GM12878 (cell line): ENCODE measurements around the gene PIERCE2. TPM values are rescaled to one million over a fixed set of nuclear protein-coding genes. Genes with fewer than 3 reads are reported as not detected.

Experiments
- ATAC-seq: fragments of 200-7000 bp; cut with Tn5 transposase; 3 replicates; pipeline ENCODE4 v1.9.1; 2020; ENCODE audit warnings: mild to moderate bottlenecking, moderate library complexity
- BruUV-seq: library from RNA; stranded (reverse); fragments of 400-500 nt; replicated peaks from 2 replicates; lab custom pipeline; 2021; lab: Mats Ljungman, UMichigan
- CTCF ChIA-PET: fragments of 300-600 bp; sonication (Branson Sonifier 250); formaldehyde crosslinking; extraction: SDS; loops from one replicate; lab custom pipeline; 2021; ENCODE audit warnings: inconsistent platforms; lab: Yijun Ruan, JAX
- POLR2A ChIA-PET: fragments of 350-600 bp; formaldehyde crosslinking; extraction: SDS; loops from one replicate; lab custom pipeline; 2021; ENCODE audit warnings: inconsistent platforms; lab: Charles Lee
- RAD21 ChIA-PET: fragments of 300-600 bp; sonication (Branson Sonifier 250); formaldehyde crosslinking; loops from one replicate; lab custom pipeline; 2023; ENCODE audit warnings: antibody characterized with exemption; ENCODE audit not compliant: unreplicated experiment; lab: Charles Lee
- SMC1A ChIA-PET: fragments of 300-600 bp; sonication (Branson Sonifier 250); formaldehyde crosslinking; loops from one replicate; lab custom pipeline; 2023; ENCODE audit not compliant: unreplicated experiment, uncharacterized antibody; lab: Charles Lee
- DNase-seq: peaks from one replicate; pipeline ENCODE4 v3.0.0-alpha.2; 2011; ENCODE audit warnings: low read depth, low spot score
- FAIRE-seq: peaks from 3 replicates; lab custom pipeline; 2011; peaks lifted over from hg19 to GRCh38; lab: Jason Lieb, UNC
- H2AFZ ChIP-seq: 2 replicates; pipeline ENCODE4 v1.6.0; 2011; ENCODE audit warnings: low read depth, low read length, control low read depth; ENCODE audit not compliant: control insufficient read depth
- H3K27ac ChIP-seq: 2 replicates; pipeline ENCODE4 v1.5.1; 2011; ENCODE audit warnings: control low read depth; ENCODE audit not compliant: control insufficient read depth, insufficient read depth
- H3K27me3 ChIP-seq, 2 experiments: replicated peaks in 1 of 2; 2 replicates each; pipeline versions ENCODE4 v1.6.0 to v1.6.1; 2011; ENCODE audit warnings: low read length in 1 of 2; ENCODE audit not compliant: control insufficient read depth in 2 of 2, insufficient read depth in 2 of 2
- H3K36me3 ChIP-seq, 2 experiments: 2 replicates each; pipeline ENCODE4 v1.5.1; 2011; ENCODE audit warnings: low read length in 1 of 2; ENCODE audit not compliant: control insufficient read depth in 2 of 2, insufficient read depth in 2 of 2
- H3K4me1 ChIP-seq: 2 replicates; pipeline ENCODE4 v1.6.1; 2011; ENCODE audit warnings: mild to moderate bottlenecking, low read length, moderate library complexity, mixed read lengths; ENCODE audit not compliant: control insufficient read depth, insufficient read depth
- H3K4me2 ChIP-seq: 2 replicates; pipeline ENCODE4 v1.6.0; 2011; ENCODE audit warnings: control low read depth; ENCODE audit not compliant: control insufficient read depth, insufficient read depth
- H3K4me3 ChIP-seq: fragments of 200-600 bp; sonication (generic); 2 replicates; pipeline ENCODE4 v1.5.1; 2016
- H3K79me2 ChIP-seq: 2 replicates; pipeline ENCODE4 v1.6.0; 2011; ENCODE audit warnings: low read length; ENCODE audit not compliant: control insufficient read depth, insufficient read depth
- H3K9ac ChIP-seq: 2 replicates; pipeline ENCODE4 v1.8.0; 2011; ENCODE audit warnings: low read length, control low read depth, mixed read lengths; ENCODE audit not compliant: control insufficient read depth, insufficient read depth
- H3K9me3 ChIP-seq: replicated peaks from 3 replicates; pipeline ENCODE4 v1.5.1; 2011; ENCODE audit warnings: mild to moderate bottlenecking, low read length; ENCODE audit not compliant: control insufficient read depth, insufficient read depth
- H4K20me1 ChIP-seq: 2 replicates; pipeline ENCODE4 v1.6.0; 2011; ENCODE audit not compliant: control insufficient read depth, insufficient read depth
- CHD2 ChIP-seq: IDR thresholded peaks from 2 replicates; pipeline ENCODE4 v1.6.1; 2011; ENCODE audit warnings: low read depth, low read length, improper control_type of control experiment, borderline replicate concordance
- HDAC2 ChIP-seq: fragments of 200-600 bp; sonication (generic); IDR thresholded peaks from 2 replicates; pipeline ENCODE4 v1.6.1; 2017
- MAX ChIP-seq: IDR thresholded peaks from 2 replicates; pipeline ENCODE4 v1.6.1; 2012; ENCODE audit warnings: low read depth, low read length, improper control_type of control experiment
- NFIC ChIP-seq: IDR thresholded peaks from 2 replicates; pipeline ENCODE4 v1.6.1; 2012; ENCODE audit warnings: low read depth, mild to moderate bottlenecking, inconsistent platforms, low read length, moderate library complexity
- SUZ12 ChIP-seq: fragments of 200-600 bp; sonication (generic); IDR thresholded peaks from one replicate; pipeline ENCODE4 v1.6.1; 2018; ENCODE audit warnings: antibody characterized with exemption, mild to moderate bottlenecking; ENCODE audit not compliant: unreplicated experiment
- ZNF207 ChIP-seq: fragments of 450-650 bp; IDR thresholded peaks from 2 replicates; pipeline ENCODE4 v1.6.1; 2014; ENCODE audit warnings: antibody characterized with exemption, mild to moderate bottlenecking, borderline replicate concordance
- WGBS: methylation state at CpG from one replicate; pipeline ENCODE4 v1.1.6; 2016; ENCODE audit warnings: low lambda C conversion rate; ENCODE audit not compliant: insufficient replicate concordance, insufficient coverage; ENCODE audit errors: missing lambda C conversion rate; 5-methylcytosine and 5-hydroxymethylcytosine counted together
- in situ Hi-C: fragments of 300-500 bp; cut with MboI; formaldehyde crosslinking; loops from 9 replicates; pipeline ENCODE4 v1.14.3; 2018; ENCODE audit warnings: mixed read lengths
- intact Hi-C: fragments of 100-400 bp; cut with micrococcal nuclease; formaldehyde crosslinking; loops from one replicate; pipeline ENCODE4 v1.14.2; 2022; ENCODE audit not compliant: unreplicated experiment
- microRNA counts: library from miRNA; unstranded; fragments of <30 nt; microRNA quantifications from one replicate; lab custom pipeline; 2016
- microRNA-seq: library from miRNA; unstranded; fragments of <30 nt; microRNA quantifications from one replicate; pipeline ENCODE4, GENCODE V29; 2018
- polyA plus RNA-seq, 11 experiments: library from polyadenylated mRNA; depleted of rRNA in 4 of 11; unstranded in 6 of 11; stranded (reverse) in 5 of 11; fragments of >200 nt; fragmentation: Nextera tagmentation in 4 of 11; fragmentation: Illumina TruSeq in 1 of 11; extraction: Ambion mirVana in 4 of 11; extraction: Trizol in 1 of 11; gene quantifications; 1 replicate in 1 of 11; 2 replicates in 10 of 11; pipeline versions ENCODE4 v1.2.1 to v1.2.3, GENCODE V29; 2011 to 2016; ENCODE audit warnings: inconsistent platforms in 2 of 11, missing spikeins in 2 of 11, low read depth in 1 of 11
- total RNA-seq, 4 experiments: library from RNA; depleted of rRNA in 3 of 4; stranded (reverse); fragments of >200 nt in 3 of 4; fragmentation: Illumina TruSeq in 1 of 4; extraction: Trizol in 1 of 4; gene quantifications; 2 replicates each; pipeline versions ENCODE4 v1.2.1 to v1.2.3, GENCODE V29; 2013 to 2021

The PIERCE2 gene
- total and polyA plus RNA-seq, 10 of the 15 experiments (the other 5 are each of a cell fraction or from before 2014, with no cell fraction given), result 0.33 to 1.4 (median 0.89) TPM; not detected in 1

- TF ChIP-seq MAX (no peak), HDAC2 (no peak), ZNF207 (no peak)
Observed at GRCh38 chr15:55461447-55461846, 53.2 kb downstream of the PIERCE2 start (continued).

- intact Hi-C loops, result no loop called here
- 5% methylated on average over 2 of the region's 2 CpGs for WGBS
- SMC1A ChIA-PET, result no interaction called here
Observed at GRCh38 chr15:55468321-55468720, 60.0 kb downstream of the PIERCE2 start.

More at GRCh38 chr15:55468321-55468720, 60.0 kb downstream of the PIERCE2 start:
- ChIA-PET CTCF (no interaction called here), POLR2A (no interaction called here), RAD21 (no interaction called here)
- no peaks in the 10 kb centered on the region for H3K9me3 ChIP-seq
- no peak for TF ChIP-seq NFIC
- no peak for TF ChIP-seq SUZ12
- no peak for TF ChIP-seq CHD2
- no peaks in the 10 kb centered on the region for H4K20me1 ChIP-seq
- BruUV-seq, result no TSS peak
- no peaks in the 10 kb centered on the region for H3K79me2 ChIP-seq
- H3K4me1 ChIP-seq, result no peaks in the 10 kb centered on the region
- DNase-seq (no peak), ATAC-seq (no peak), FAIRE-seq (no peak)
- no peak overlapping the region for H3K4me3 ChIP-seq
- H3K36me3 ChIP-seq, result no peaks in the 10 kb centered on the region
- H2AFZ ChIP-seq, result no peak overlapping the region
- H3K27ac ChIP-seq, result no peak overlapping the region
- in situ Hi-C loops, result no loop called here
- no peaks in the 10 kb centered on the region for H3K27me3 ChIP-seq
- no peak overlapping the region for H3K4me2 ChIP-seq
- H3K9ac ChIP-seq, result no peak overlapping the region

MicroRNAs within 50 kb of the gene (microRNA counts, 767-probe panel; counts per million panel counts)
- 784 counts per million, percentile 18 among the panel's probes with 10 or more counts for microRNA hsa-miR-628-3p (lab: Ali Mortazavi, UCI)
- 55.3 counts per million for microRNA hsa-miR-628-5p (lab: Ali Mortazavi, UCI)

Small RNAs within 50 kb of the gene (microRNA-seq; reads per million reads assigned to microRNA genes)
- gene MIR628, result 71.0 reads per million, percentile 71 among the genes with 10 or more reads in this experiment

Other genes with a start within 250 kb of the PIERCE2 start
- 94.9 and 127 TPM in 2 replicates for gene RSL24D1, start 211.6 kb upstream of the PIERCE2 start, total RNA-seq (2014; rRNA removed)
- gene RSL24D1, start 211.6 kb upstream of the PIERCE2 start, total RNA-seq (2014; rRNA removed; fragmentation: Illumina TruSeq; extraction: Trizol), result 133 and 134 TPM in 2 replicates
- gene RSL24D1, start 211.6 kb upstream of the PIERCE2 start, total RNA-seq (2021), result 97.4 and 101 TPM in 2 replicates
- gene RSL24D1, start 211.6 kb upstream of the PIERCE2 start, polyA plus RNA-seq (2011; rRNA removed), result 146 and 264 TPM in 2 replicates
- 107 and 131 TPM in 2 replicates for gene RSL24D1, start 211.6 kb upstream of the PIERCE2 start, polyA plus RNA-seq (2014; fragmentation: Illumina TruSeq; extraction: Trizol)
- gene RSL24D1, start 211.6 kb upstream of the PIERCE2 start, polyA plus RNA-seq (2014; fragmentation: Nextera tagmentation; extraction: Ambion mirVana), result 100 to 1,000 TPM; 198 to 249 TPM
- gene RSL24D1, start 211.6 kb upstream of the PIERCE2 start, polyA plus RNA-seq (2014; rRNA removed), result 81.4 and 95.0 TPM in 2 replicates
- gene RSL24D1, start 211.6 kb upstream of the PIERCE2 start, polyA plus RNA-seq (2016; fragmentation: Nextera tagmentation; extraction: Ambion mirVana), result 100 to 1,000 TPM; 115 to 126 TPM
- gene RAB27A, start 118.7 kb upstream of the PIERCE2 start, total RNA-seq (2014; rRNA removed), result 13.3 and 15.4 TPM in 2 replicates
- 27.6 and 30.8 TPM in 2 replicates for gene RAB27A, start 118.7 kb upstream of the PIERCE2 start, total RNA-seq (2014; rRNA removed; fragmentation: Illumina TruSeq; extraction: Trizol)
- gene RAB27A, start 118.7 kb upstream of the PIERCE2 start, total RNA-seq (2021), result 52.2 and 53.2 TPM in 2 replicates
- gene RAB27A, start 118.7 kb upstream of the PIERCE2 start, polyA plus RNA-seq (2011; rRNA removed), result 139 and 184 TPM in 2 replicates
- 65.4 and 85.6 TPM in 2 replicates for gene RAB27A, start 118.7 kb upstream of the PIERCE2 start, polyA plus RNA-seq (2014; fragmentation: Illumina TruSeq; extraction: Trizol)
- gene RAB27A, start 118.7 kb upstream of the PIERCE2 start, polyA plus RNA-seq (2014; fragmentation: Nextera tagmentation; extraction: Ambion mirVana), result 10 to 100 TPM; 24.6 to 36.5 TPM
- gene RAB27A, start 118.7 kb upstream of the PIERCE2 start, polyA plus RNA-seq (2014; rRNA removed), result 44.3 and 50.6 TPM in 2 replicates
- 10 to 100 TPM; 32.0 to 33.9 TPM for gene RAB27A, start 118.7 kb upstream of the PIERCE2 start, polyA plus RNA-seq (2016; fragmentation: Nextera tagmentation; extraction: Ambion mirVana)
- 7.1 and 8.1 TPM in 2 replicates for gene PIGBOS1, start 89.4 kb upstream of the PIERCE2 start, total RNA-seq (2014; rRNA removed)
- gene PIGBOS1, start 89.4 kb upstream of the PIERCE2 start, total RNA-seq (2014; rRNA removed; fragmentation: Illumina TruSeq; extraction: Trizol), result 14.0 and 14.1 TPM in 2 replicates
- 7.1 and 7.6 TPM in 2 replicates for gene PIGBOS1, start 89.4 kb upstream of the PIERCE2 start, total RNA-seq (2021)
- 9.9 and 17.1 TPM in 2 replicates for gene PIGBOS1, start 89.4 kb upstream of the PIERCE2 start, polyA plus RNA-seq (2011; rRNA removed)
- 5.7 and 9.0 TPM in 2 replicates for gene PIGBOS1, start 89.4 kb upstream of the PIERCE2 start, polyA plus RNA-seq (2014; fragmentation: Illumina TruSeq; extraction: Trizol)
- gene PIGBOS1, start 89.4 kb upstream of the PIERCE2 start, polyA plus RNA-seq (2014; fragmentation: Nextera tagmentation; extraction: Ambion mirVana), result 10 to 100 TPM; 19.9 to 24.7 TPM
- 10.5 and 12.5 TPM in 2 replicates for gene PIGBOS1, start 89.4 kb upstream of the PIERCE2 start, polyA plus RNA-seq (2014; rRNA removed)
- gene PIGBOS1, start 89.4 kb upstream of the PIERCE2 start, polyA plus RNA-seq (2016; fragmentation: Nextera tagmentation; extraction: Ambion mirVana), result 10 to 100 TPM; 10.0 to 13.2 TPM
- 20.7 and 25.9 TPM in 2 replicates for gene PIGB, start 89.3 kb upstream of the PIERCE2 start, total RNA-seq (2014; rRNA removed)
- gene PIGB, start 89.3 kb upstream of the PIERCE2 start, total RNA-seq (2014; rRNA removed; fragmentation: Illumina TruSeq; extraction: Trizol), result 27.8 and 28.7 TPM in 2 replicates
- gene PIGB, start 89.3 kb upstream of the PIERCE2 start, total RNA-seq (2021), result 21.2 and 23.7 TPM in 2 replicates
- gene PIGB, start 89.3 kb upstream of the PIERCE2 start, polyA plus RNA-seq (2011; rRNA removed), result 46.0 and 58.3 TPM in 2 replicates
- 23.8 and 30.8 TPM in 2 replicates for gene PIGB, start 89.3 kb upstream of the PIERCE2 start, polyA plus RNA-seq (2014; fragmentation: Illumina TruSeq; extraction: Trizol)
- 10 to 100 TPM; 22.7 to 44.6 TPM for gene PIGB, start 89.3 kb upstream of the PIERCE2 start, polyA plus RNA-seq (2014; fragmentation: Nextera tagmentation; extraction: Ambion mirVana)
- 16.9 and 17.9 TPM in 2 replicates for gene PIGB, start 89.3 kb upstream of the PIERCE2 start, polyA plus RNA-seq (2014; rRNA removed)
- gene PIGB, start 89.3 kb upstream of the PIERCE2 start, polyA plus RNA-seq (2016; fragmentation: Nextera tagmentation; extraction: Ambion mirVana), result 10 to 100 TPM; 26.6 to 35.4 TPM
- gene CCPG1, start 136 bp upstream of the PIERCE2 start, total RNA-seq (2014; rRNA removed), result 5.1 and 8.0 TPM in 2 replicates
- gene CCPG1, start 136 bp upstream of the PIERCE2 start, total RNA-seq (2014; rRNA removed; fragmentation: Illumina TruSeq; extraction: Trizol), result 10.5 and 10.8 TPM in 2 replicates
- 8.9 and 11.1 TPM in 2 replicates for gene CCPG1, start 136 bp upstream of the PIERCE2 start, total RNA-seq (2021)
- gene CCPG1, start 136 bp upstream of the PIERCE2 start, polyA plus RNA-seq (2011; rRNA removed), result 15.8 and 24.9 TPM in 2 replicates
- 9.2 and 18.1 TPM in 2 replicates for gene CCPG1, start 136 bp upstream of the PIERCE2 start, polyA plus RNA-seq (2014; fragmentation: Illumina TruSeq; extraction: Trizol)
- 1 to 10 TPM; 6.6 to 7.5 TPM for gene CCPG1, start 136 bp upstream of the PIERCE2 start, polyA plus RNA-seq (2014; fragmentation: Nextera tagmentation; extraction: Ambion mirVana)
- gene CCPG1, start 136 bp upstream of the PIERCE2 start, polyA plus RNA-seq (2014; rRNA removed), result 4.6 and 6.0 TPM in 2 replicates
- 10 to 100 TPM; 12.3 to 13.9 TPM for gene CCPG1, start 136 bp upstream of the PIERCE2 start, polyA plus RNA-seq (2016; fragmentation: Nextera tagmentation; extraction: Ambion mirVana)
- 0.22 TPM in 1 of 2 replicates, not detected in the other for gene DNAAF4, start 99.7 kb downstream of the PIERCE2 start, total RNA-seq (2014; rRNA removed)
- gene DNAAF4, start 99.7 kb downstream of the PIERCE2 start, total RNA-seq (2014; rRNA removed; fragmentation: Illumina TruSeq; extraction: Trizol), result 0.31 and 0.78 TPM in 2 replicates
- 0.33 TPM in 1 of 2 replicates, not detected in the other for gene DNAAF4, start 99.7 kb downstream of the PIERCE2 start, total RNA-seq (2021)
- 0.14 TPM in 1 of 2 replicates, not detected in the other for gene DNAAF4, start 99.7 kb downstream of the PIERCE2 start, polyA plus RNA-seq (2011; rRNA removed)
- 0.32 and 1.00 TPM in 2 replicates for gene DNAAF4, start 99.7 kb downstream of the PIERCE2 start, polyA plus RNA-seq (2014; fragmentation: Illumina TruSeq; extraction: Trizol)
- 1 to 10 TPM in 1 of 2 experiments, under 1 TPM in 1; 0.37 to 1.2 TPM for gene DNAAF4, start 99.7 kb downstream of the PIERCE2 start, polyA plus RNA-seq (2014; fragmentation: Nextera tagmentation; extraction: Ambion mirVana)
- gene DNAAF4, start 99.7 kb downstream of the PIERCE2 start, polyA plus RNA-seq (2014; rRNA removed), result 0.19 and 0.41 TPM in 2 replicates
- gene DNAAF4, start 99.7 kb downstream of the PIERCE2 start, polyA plus RNA-seq (2016; fragmentation: Nextera tagmentation; extraction: Ambion mirVana), result 1 to 10 TPM in 1 of 2 experiments, under 1 TPM in 1; 0.80 to 1.9 TPM
- gene PYGO1, start 179.8 kb downstream of the PIERCE2 start, total RNA-seq (2014; rRNA removed), result not detected in 2 replicates
- not detected in 2 replicates for gene PYGO1, start 179.8 kb downstream of the PIERCE2 start, total RNA-seq (2014; rRNA removed; fragmentation: Illumina TruSeq; extraction: Trizol)
- not detected in 2 replicates for gene PYGO1, start 179.8 kb downstream of the PIERCE2 start, total RNA-seq (2021)
- not detected in 2 replicates for gene PYGO1, start 179.8 kb downstream of the PIERCE2 start, polyA plus RNA-seq (2011; rRNA removed)
- gene PYGO1, start 179.8 kb downstream of the PIERCE2 start, polyA plus RNA-seq (2014; fragmentation: Illumina TruSeq; extraction: Trizol), result 0.01 TPM in 1 of 2 replicates, not detected in the other
- not detected for gene PYGO1, start 179.8 kb downstream of the PIERCE2 start, polyA plus RNA-seq (2014; fragmentation: Nextera tagmentation; extraction: Ambion mirVana)
- gene PYGO1, start 179.8 kb downstream of the PIERCE2 start, polyA plus RNA-seq (2014; rRNA removed), result not detected in 2 replicates
- not detected for gene PYGO1, start 179.8 kb downstream of the PIERCE2 start, polyA plus RNA-seq (2016; fragmentation: Nextera tagmentation; extraction: Ambion mirVana)